Activated T-helper 17 cell treated with anti-CD3 and anti-CD28 coated beads, Interleukin-2, amount 50 U/mL, for 72 hours (primary cell): Measurements from ENCODE around the gene FKBP5. TPM values are rescaled to one million over a fixed set of nuclear protein-coding genes. Genes with fewer than 3 reads are reported as not detected.
A peak's percentile ranks its signal among the peaks of the same experiment; 100 is the strongest.

Source experiments
- ATAC-seq: fragments of 150-1000 bp; cut with Tn5 transposase; replicated peaks from 2 replicates; pipeline ENCODE4 v1.10.0; 2021; ENCODE audit warnings: mild to moderate bottlenecking, moderate library complexity
- H3K27ac Mint-ChIP-seq: one replicate; pipeline ENCODE4 v1.8.0; 2022; ENCODE audit warnings: mixed read lengths
- H3K27me3 Mint-ChIP-seq: one replicate; pipeline ENCODE4 v1.8.0; 2022; ENCODE audit warnings: mixed read lengths
- H3K36me3 Mint-ChIP-seq: one replicate; pipeline ENCODE4 v1.8.0; 2022; ENCODE audit warnings: low read depth, mild to moderate bottlenecking, mixed read lengths
- H3K4me1 Mint-ChIP-seq: one replicate; pipeline ENCODE4 v1.8.0; 2022; ENCODE audit warnings: mixed read lengths
- H3K4me3 Mint-ChIP-seq: one replicate; pipeline ENCODE4 v1.8.0; 2022; ENCODE audit warnings: mild to moderate bottlenecking, mixed read lengths
- H3K9me3 Mint-ChIP-seq: one replicate; pipeline ENCODE4 v1.8.0; 2022; ENCODE audit warnings: mixed read lengths
- total RNA-seq, 2 donors: library from RNA; stranded (reverse); gene quantifications; one replicate each; pipeline ENCODE4 v1.2.3, GENCODE V29; 2022

The FKBP5 gene
- total RNA-seq, 2 donors from 2014 or later: 39.9 to 101 TPM

GRCh38 chr6:35594503-35595186 lies 94.1 kb downstream of the FKBP5 start:
- H3K9me3 Mint-ChIP-seq: no peaks in the 10 kb centered on the region
- peak overlapping the region; percentile 83 for H3K27ac Mint-ChIP-seq
- peaks cover 21% of the 10 kb centered on the region for H3K4me1 Mint-ChIP-seq
- H3K36me3 Mint-ChIP-seq: peaks cover 78% of the 10 kb centered on the region
- no peaks in the 10 kb centered on the region for H3K27me3 Mint-ChIP-seq
- H3K4me3 Mint-ChIP-seq: peak overlapping the region; percentile 57
- ATAC-seq: no peak

DNA sequence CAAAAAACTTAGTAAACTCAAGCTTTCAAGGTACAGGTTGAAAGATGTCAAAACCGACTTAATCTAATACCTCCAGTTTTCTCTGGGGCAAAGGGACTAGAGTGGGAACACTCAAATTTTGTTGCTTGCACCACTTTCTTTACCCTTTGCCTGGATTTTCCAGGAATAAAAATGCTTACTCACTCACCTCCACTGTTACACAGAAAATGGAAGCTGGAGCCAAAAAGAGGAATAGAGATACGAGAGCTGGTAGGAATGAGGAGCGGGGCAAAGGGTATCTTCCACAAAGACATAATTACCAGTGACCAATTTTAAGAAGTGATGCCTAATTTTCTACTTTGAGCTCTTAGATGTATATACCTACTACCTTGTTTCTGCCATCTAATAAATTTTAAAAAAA lies 96.5 kb downstream of the FKBP5 start:
- Mint-ChIP-seq H3K4me3 (no peak overlapping the region), H3K4me1 (peaks cover 13% of the 10 kb centered on the region), H3K36me3 (peaks cover 94% of the 10 kb centered on the region), H3K27me3 (no peaks in the 10 kb centered on the region), H3K27ac (peak overlapping the region; percentile 61), H3K9me3 (no peaks in the 10 kb centered on the region)
- no peak for ATAC-seq

DNA sequence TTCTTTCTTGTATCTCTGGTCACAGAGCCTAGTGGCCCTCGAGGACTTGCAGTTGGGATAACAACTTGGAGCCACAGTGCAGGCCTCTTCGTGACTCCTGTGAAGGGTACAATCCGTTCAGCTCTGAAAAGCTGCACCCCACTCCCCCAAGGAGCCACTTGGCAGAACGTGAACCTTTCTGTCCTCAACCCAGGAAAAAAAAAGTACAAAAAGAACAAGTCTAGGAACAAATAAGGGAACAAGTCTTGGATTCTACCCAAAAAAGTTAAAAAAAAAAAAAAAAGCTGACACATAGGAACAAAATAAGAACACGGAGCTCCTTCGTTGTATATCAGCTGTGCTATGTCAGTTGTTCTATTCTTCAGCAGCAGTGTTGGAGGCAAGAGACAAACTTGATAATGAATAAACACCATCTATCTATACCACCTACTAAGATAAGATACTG lies 98.1 kb downstream of the FKBP5 start:
- Mint-ChIP-seq H3K9me3 (no peaks in the 10 kb centered on the region), H3K27ac (peak overlapping the region; percentile 61), H3K27me3 (no peaks in the 10 kb centered on the region), H3K36me3 (peaks cover 94% of the 10 kb centered on the region), H3K4me3 (no peak overlapping the region), H3K4me1 (peaks cover 14% of the 10 kb centered on the region)
- ATAC-seq: no peak

DNA sequence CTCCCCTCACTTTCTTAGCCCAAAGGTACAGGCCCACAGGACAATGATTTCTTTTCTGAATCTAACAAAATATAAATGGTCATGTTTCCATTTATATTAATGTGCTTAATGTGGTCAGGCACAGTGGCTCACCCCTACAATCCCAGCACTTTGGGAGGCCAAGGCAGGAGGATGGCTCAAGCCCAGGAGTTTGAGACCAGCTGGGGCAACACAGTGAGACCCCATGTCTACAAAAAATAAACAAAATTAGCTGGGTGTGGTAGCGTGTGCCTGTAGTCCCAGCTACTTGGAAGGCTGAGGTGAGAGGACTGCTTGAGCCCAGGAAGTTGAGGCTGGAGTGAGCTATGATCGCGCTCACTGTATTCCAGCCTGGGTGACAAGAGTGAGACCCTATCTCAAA lies 98.8 kb downstream of the FKBP5 start:
- no peak overlapping the region for H3K4me3 Mint-ChIP-seq
- no peak for ATAC-seq
- no peaks in the 10 kb centered on the region for H3K9me3 Mint-ChIP-seq
- H3K36me3 Mint-ChIP-seq: peaks cover 87% of the 10 kb centered on the region
- peaks cover 13% of the 10 kb centered on the region for H3K4me1 Mint-ChIP-seq
- H3K27ac Mint-ChIP-seq: peak overlapping the region; percentile 75
- H3K27me3 Mint-ChIP-seq: no peaks in the 10 kb centered on the region

GRCh38 chr6:35589201-35589739 lies 99.4 kb downstream of the FKBP5 start:
- peak overlapping the region; percentile 75 for H3K27ac Mint-ChIP-seq
- H3K27me3 Mint-ChIP-seq: no peaks in the 10 kb centered on the region
- H3K9me3 Mint-ChIP-seq: no peaks in the 10 kb centered on the region
- no peak for ATAC-seq
- peaks cover 80% of the 10 kb centered on the region for H3K36me3 Mint-ChIP-seq
- H3K4me1 Mint-ChIP-seq: peaks cover 7% of the 10 kb centered on the region
- no peak overlapping the region for H3K4me3 Mint-ChIP-seq

DNA sequence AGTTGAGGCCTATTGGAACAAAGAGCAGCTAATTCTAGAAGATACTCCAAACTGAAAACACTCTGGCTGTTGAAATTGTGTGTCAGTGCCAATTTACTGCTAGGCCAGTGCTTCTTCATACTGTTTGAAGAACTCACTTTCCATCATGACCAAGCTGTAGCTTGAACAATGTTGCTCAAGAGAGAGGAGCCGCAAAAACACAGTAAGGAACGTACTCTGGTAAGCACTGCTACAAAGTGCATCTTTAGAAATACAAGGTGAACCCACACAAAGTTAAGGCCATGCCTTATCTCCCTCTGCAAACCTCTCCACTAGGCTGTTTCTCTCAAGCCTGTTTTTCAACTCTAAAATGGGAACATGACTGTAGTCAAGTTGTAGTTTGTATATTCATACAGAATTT lies 101.5 kb downstream of the FKBP5 start:
- H3K4me3 Mint-ChIP-seq: no peak overlapping the region
- no peaks in the 10 kb centered on the region for H3K27me3 Mint-ChIP-seq
- H3K27ac Mint-ChIP-seq: peak overlapping the region; percentile 66
- no peak for ATAC-seq
- peaks cover 16% of the 10 kb centered on the region for H3K4me1 Mint-ChIP-seq
- peaks cover 76% of the 10 kb centered on the region for H3K36me3 Mint-ChIP-seq
- H3K9me3 Mint-ChIP-seq: no peaks in the 10 kb centered on the region

- H3K4me1 Mint-ChIP-seq: peaks cover 16% of the 10 kb centered on the region
- no peaks in the 10 kb centered on the region for H3K9me3 Mint-ChIP-seq
- H3K4me3 Mint-ChIP-seq: peak overlapping the region; percentile 10
- peaks cover 70% of the 10 kb centered on the region for H3K36me3 Mint-ChIP-seq
- H3K27ac Mint-ChIP-seq: peak overlapping the region; percentile 66
- no peaks in the 10 kb centered on the region for H3K27me3 Mint-ChIP-seq
- no peak for ATAC-seq
Measured at GRCh38 chr6:35586542-35586941, 102.2 kb downstream of the FKBP5 start.

DNA sequence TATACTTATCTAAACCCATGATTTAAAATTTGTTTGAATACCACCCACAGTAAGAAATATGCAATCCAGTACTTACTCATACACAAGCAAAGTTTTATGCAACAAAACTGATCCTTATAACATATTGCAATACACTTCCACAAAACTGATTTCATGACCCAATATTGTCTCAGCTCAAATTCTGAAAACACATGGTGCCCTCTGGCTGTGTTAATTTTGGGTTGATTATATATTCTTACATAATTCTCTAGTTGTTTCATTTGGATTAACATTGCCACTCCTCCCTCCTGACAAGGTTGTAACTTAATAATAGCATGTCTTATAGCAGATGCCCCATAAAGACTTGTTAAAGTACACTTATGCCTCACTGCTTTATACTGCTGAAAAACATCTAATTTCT lies 103.1 kb downstream of the FKBP5 start:
- H3K27ac Mint-ChIP-seq: no peak overlapping the region
- H3K4me1 Mint-ChIP-seq: peaks cover 16% of the 10 kb centered on the region
- H3K27me3 Mint-ChIP-seq: no peaks in the 10 kb centered on the region

DNA sequence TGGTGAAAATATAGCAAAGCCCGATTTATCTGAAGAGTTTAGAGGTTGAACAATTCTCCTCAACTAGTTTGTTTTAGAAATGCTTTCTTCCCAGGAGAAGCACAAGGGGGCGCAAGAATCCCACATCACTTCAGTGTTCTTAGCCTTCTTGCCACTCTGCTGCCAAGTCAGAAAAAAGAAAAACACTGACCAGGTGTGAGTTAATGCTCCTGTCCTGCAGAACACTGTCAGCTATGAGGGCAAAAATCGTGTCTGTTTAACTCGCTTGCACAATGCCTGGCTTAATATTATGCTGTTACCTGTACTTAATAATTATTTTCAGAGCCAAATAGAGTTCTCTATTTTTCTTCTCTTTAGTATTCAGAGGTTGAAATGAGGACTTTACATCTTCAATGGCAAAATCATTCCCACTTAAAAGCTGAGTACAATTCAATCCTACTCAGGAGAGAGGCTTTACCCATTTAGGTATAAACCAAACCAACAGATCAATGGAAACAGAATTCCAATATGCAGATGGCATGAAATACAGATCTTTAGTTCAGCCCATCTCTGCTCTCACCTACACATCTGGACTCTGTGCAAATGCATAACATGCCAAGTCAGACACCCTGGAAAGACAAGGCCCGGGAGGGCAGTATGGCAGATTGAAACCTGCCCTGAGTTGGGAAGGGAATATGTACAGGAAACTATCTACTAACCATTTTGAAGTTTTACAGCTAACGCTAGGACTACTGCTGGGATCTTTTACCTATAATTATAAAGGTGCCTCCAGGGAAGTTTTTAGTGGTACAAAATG lies 104.6 kb downstream of the FKBP5 start:
- H3K9me3 Mint-ChIP-seq: no peaks in the 10 kb centered on the region
- H3K36me3 Mint-ChIP-seq: peaks cover 58% of the 10 kb centered on the region
- ATAC-seq: peak; percentile 75
- H3K4me1 Mint-ChIP-seq: peaks cover 16% of the 10 kb centered on the region
- no peaks in the 10 kb centered on the region for H3K27me3 Mint-ChIP-seq
- no peak overlapping the region for H3K4me3 Mint-ChIP-seq
- peak overlapping the region; percentile 71 for H3K27ac Mint-ChIP-seq

More for the DNA sequence above, 103.1 kb downstream of the FKBP5 start:
- Mint-ChIP-seq H3K36me3 (peaks cover 62% of the 10 kb centered on the region), H3K9me3 (no peaks in the 10 kb centered on the region), H3K4me3 (peak overlapping the region; percentile 10)
- ATAC-seq: no peak

GRCh38 chr6:35582315-35582714 lies 106.4 kb downstream of the FKBP5 start:
- ATAC-seq: no peak
- H3K27ac Mint-ChIP-seq: no peak overlapping the region

DNA sequence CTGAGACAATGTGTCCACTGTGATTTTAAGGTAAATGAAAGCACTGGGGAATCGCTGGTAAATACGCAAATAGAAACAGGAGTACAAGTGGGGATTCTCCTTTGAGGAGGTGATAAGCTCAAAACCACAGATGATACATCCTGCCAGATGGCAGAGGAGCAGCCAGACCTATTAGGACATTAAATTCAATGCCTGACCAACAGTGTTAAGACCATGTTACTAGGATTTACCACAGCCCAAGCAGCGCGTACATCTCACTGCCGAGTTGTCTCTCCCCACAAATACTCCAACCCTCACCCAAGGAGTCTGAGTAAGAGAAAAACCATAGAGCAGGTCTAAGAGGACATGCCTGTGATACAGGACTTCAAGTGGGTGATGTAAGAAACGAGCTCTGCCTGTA lies 107.1 kb downstream of the FKBP5 start:
- no peaks in the 10 kb centered on the region for H3K27me3 Mint-ChIP-seq
- H3K36me3 Mint-ChIP-seq: peaks cover 61% of the 10 kb centered on the region
- H3K4me3 Mint-ChIP-seq: no peak overlapping the region
- no peaks in the 10 kb centered on the region for H3K9me3 Mint-ChIP-seq
- H3K4me1 Mint-ChIP-seq: peaks cover 16% of the 10 kb centered on the region
- no peak for ATAC-seq
- peak overlapping the region; percentile 13 for H3K27ac Mint-ChIP-seq

More at GRCh38 chr6:35582315-35582714, 106.4 kb downstream of the FKBP5 start:
- Mint-ChIP-seq H3K27me3 (no peaks in the 10 kb centered on the region), H3K36me3 (peaks cover 61% of the 10 kb centered on the region), H3K4me1 (peaks cover 16% of the 10 kb centered on the region), H3K9me3 (no peaks in the 10 kb centered on the region), H3K4me3 (no peak overlapping the region)

- ATAC-seq: no peak
- no peak overlapping the region for H3K27ac Mint-ChIP-seq
- H3K27me3 Mint-ChIP-seq: no peaks in the 10 kb centered on the region
- no peak overlapping the region for H3K4me3 Mint-ChIP-seq
- H3K9me3 Mint-ChIP-seq: no peaks in the 10 kb centered on the region
- H3K4me1 Mint-ChIP-seq: peaks cover 11% of the 10 kb centered on the region
- H3K36me3 Mint-ChIP-seq: peaks cover 61% of the 10 kb centered on the region
Measured at GRCh38 chr6:35580836-35581235, 107.9 kb downstream of the FKBP5 start.

DNA sequence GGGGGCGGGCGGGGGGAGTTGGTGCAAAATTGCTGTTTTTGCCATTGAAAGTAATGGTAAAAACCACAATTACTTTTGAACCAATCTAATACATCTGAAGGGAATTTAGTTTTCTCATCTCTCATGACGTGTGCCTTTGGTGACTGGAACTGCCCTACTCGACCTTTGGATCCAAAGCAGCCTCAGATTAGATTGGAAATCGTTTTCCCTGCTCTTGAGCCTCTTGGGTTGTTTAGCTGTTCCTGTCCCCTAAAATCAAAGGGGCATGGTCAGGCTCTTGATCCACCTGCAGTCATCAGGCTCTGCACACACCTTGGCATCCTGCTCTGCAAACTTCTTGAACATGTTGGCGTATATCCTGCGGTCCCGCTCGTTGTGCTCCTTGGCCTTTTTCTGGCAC lies 112.0 kb downstream of the FKBP5 start:
- no peak for ATAC-seq
- no peaks in the 10 kb centered on the region for H3K9me3 Mint-ChIP-seq
- no peaks in the 10 kb centered on the region for H3K27me3 Mint-ChIP-seq
- peak overlapping the region; percentile 77 for H3K27ac Mint-ChIP-seq
- H3K36me3 Mint-ChIP-seq: peaks cover 81% of the 10 kb centered on the region
- no peaks in the 10 kb centered on the region for H3K4me1 Mint-ChIP-seq
- no peak overlapping the region for H3K4me3 Mint-ChIP-seq

DNA sequence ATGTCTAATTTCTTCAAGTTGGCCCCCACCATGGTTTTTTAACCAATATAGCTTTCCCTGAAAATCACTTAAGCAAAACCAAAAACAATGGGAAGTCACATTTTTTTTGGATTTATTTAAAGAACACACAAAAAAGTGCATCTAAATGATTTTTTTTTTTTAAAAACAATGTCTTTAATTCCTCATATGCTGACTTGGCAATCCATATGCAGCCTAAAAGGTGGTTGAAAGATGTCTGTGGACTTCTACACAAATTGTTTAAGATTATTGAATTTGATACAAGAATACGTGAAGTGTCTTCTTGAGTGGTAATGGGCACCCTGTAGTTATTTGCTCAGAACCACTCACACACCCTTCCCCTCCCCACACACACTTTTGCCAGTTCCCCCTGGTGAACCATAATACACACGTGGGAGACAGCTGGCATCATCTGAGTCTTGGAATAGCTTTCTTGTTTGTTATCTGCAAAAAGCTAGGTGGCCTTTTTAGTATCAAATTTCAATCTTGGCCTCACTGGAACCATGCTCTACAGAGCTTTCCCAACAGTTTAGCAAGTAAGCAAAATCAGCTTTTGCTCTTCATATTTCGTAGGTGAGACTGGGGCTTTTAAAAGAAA lies 115.1 kb downstream of the FKBP5 start:
- H3K27me3 Mint-ChIP-seq: no peaks in the 10 kb centered on the region
- H3K4me1 Mint-ChIP-seq: no peaks in the 10 kb centered on the region
- H3K36me3 Mint-ChIP-seq: peaks cover 64% of the 10 kb centered on the region
- ATAC-seq: no peak
- no peaks in the 10 kb centered on the region for H3K9me3 Mint-ChIP-seq
- no peak overlapping the region for H3K4me3 Mint-ChIP-seq
- H3K27ac Mint-ChIP-seq: no peak overlapping the region
